ENCODE data around the gene SBNO1. TPM values are rescaled to one million over a fixed set of nuclear protein-coding genes. Genes with fewer than 3 reads are reported as not detected.

SBNO1 gene
- total RNA-seq, 2 experiments from 2014 or later, result 21.3 to 21.9 TPM

GRCh38 chr12:123358035-123358434 is 6.6 kb downstream of the SBNO1 start:
- intact Hi-C loops (cut with DNase I, micrococcal nuclease), result no loop called here
- Mint-ChIP-seq H3K27me3 (no peaks in the 10 kb centered on the region), H3K4me3 (no peak overlapping the region), H3K4me1 (ENCODE audit: low read depth) (peaks cover 41% of the 10 kb centered on the region), H3K9me3 (no peaks in the 10 kb centered on the region), H3K36me3 (ENCODE audit: low read depth) (peaks cover 33% of the 10 kb centered on the region), H3K27ac (no peak overlapping the region)
- ATAC-seq (ENCODE audit: poor library complexity) (no peak), DNase-seq (no peak)
- CTCF ChIA-PET, result no interaction called here
- TF ChIP-seq CTCF (IDR thresholded peaks at IDR 0.05), result no peak
- peaks cover 18% of the 10 kb centered on the region for H3K36me3 ChIP-seq (ENCODE audit: insufficient read depth, low read length)
- H3K27ac ChIP-seq (ENCODE audit: low read depth in 1 of 2, low read length in 2 of 2), result no peak overlapping the region
- peaks cover 35% of the 10 kb centered on the region for H3K4me1 ChIP-seq (ENCODE audit: insufficient read depth, low read length)
- POLR2A ChIA-PET, result no interaction called here
- H3K4me3 ChIP-seq (ENCODE audit: low read length), result no peak overlapping the region
- no peaks in the 10 kb centered on the region for H3K27me3 ChIP-seq (ENCODE audit: control insufficient read depth in 1 of 2, insufficient read depth in 2 of 2, low read length in 2 of 2)
- no peaks in the 10 kb centered on the region for H3K9me3 ChIP-seq (ENCODE audit: control insufficient read depth in 1 of 2, insufficient read depth in 1 of 2, low read length in 2 of 2)

GRCh38 chr12:123356159-123356670 is 8.4 kb downstream of the SBNO1 start:
- Histone ChIP-seq H3K9me3 (ENCODE audit: control insufficient read depth in 1 of 2, insufficient read depth in 1 of 2, low read length in 2 of 2) (no peaks in the 10 kb centered on the region), H3K4me3 (ENCODE audit: low read length) (no peak overlapping the region), H3K4me1 (ENCODE audit: insufficient read depth, low read length) (peaks cover 29% of the 10 kb centered on the region), H3K36me3 (ENCODE audit: insufficient read depth, low read length) (peaks cover 19% of the 10 kb centered on the region), H3K27me3 (ENCODE audit: control insufficient read depth in 1 of 2, insufficient read depth in 2 of 2, low read length in 2 of 2) (no peaks in the 10 kb centered on the region), H3K27ac (ENCODE audit: low read depth in 1 of 2, low read length in 2 of 2) (no peak overlapping the region)
- DNase-seq, result no peak
- peaks cover 34% of the 10 kb centered on the region for H3K36me3 Mint-ChIP-seq (ENCODE audit: low read depth)
- intact Hi-C loops (cut with DNase I, micrococcal nuclease), result no loop called here
- no peaks in the 10 kb centered on the region for H3K27me3 Mint-ChIP-seq
- H3K27ac Mint-ChIP-seq, result no peak overlapping the region
- TF ChIP-seq CTCF (IDR thresholded peaks at IDR 0.05), result no peak
- CTCF ChIA-PET, result interaction anchor here (2.3 kb wide), 1 partner anchor 9 kb away, joined by 12 read pairs; no protein-coding TSS in a partner anchor
- peaks cover 56% of the 10 kb centered on the region for H3K4me1 Mint-ChIP-seq (ENCODE audit: low read depth)
- no peaks in the 10 kb centered on the region for H3K9me3 Mint-ChIP-seq
- no peak for ATAC-seq (ENCODE audit: poor library complexity)
- POLR2A ChIA-PET, result interaction anchor here (0.6 to 1.9 kb wide), 3 partner anchors 8 to 44 kb away, joined by 3 to 5 read pairs (median 3); no protein-coding TSS in a partner anchor
- no peak overlapping the region for H3K4me3 Mint-ChIP-seq

- Histone ChIP-seq H3K36me3 (ENCODE audit: insufficient read depth, low read length) (peaks cover 27% of the 10 kb centered on the region), H3K4me1 (ENCODE audit: insufficient read depth, low read length) (peaks cover 21% of the 10 kb centered on the region), H3K9me3 (ENCODE audit: control insufficient read depth in 1 of 2, insufficient read depth in 1 of 2, low read length in 2 of 2) (no peaks in the 10 kb centered on the region), H3K27ac (ENCODE audit: low read depth in 1 of 2, low read length in 2 of 2) (no peak overlapping the region), H3K27me3 (ENCODE audit: control insufficient read depth in 1 of 2, insufficient read depth in 2 of 2, low read length in 2 of 2) (no peaks in the 10 kb centered on the region), H3K4me3 (ENCODE audit: low read length) (no peak overlapping the region)
- DNase-seq, result no peak
- H3K4me1 Mint-ChIP-seq (ENCODE audit: low read depth), result peaks cover 65% of the 10 kb centered on the region
- ATAC-seq (ENCODE audit: poor library complexity), result no peak
- ChIA-PET CTCF (no interaction called here), POLR2A (interaction anchor here (1.9 kb wide), 1 partner anchor 10 kb away, joined by 5 read pairs; no protein-coding TSS in a partner anchor)
- no peak overlapping the region for H3K27ac Mint-ChIP-seq
- intact Hi-C loops (cut with DNase I, micrococcal nuclease), result no loop called here
- TF ChIP-seq CTCF (IDR thresholded peaks at IDR 0.05), result no peak
- H3K4me3 Mint-ChIP-seq, result no peak overlapping the region
- peaks cover 40% of the 10 kb centered on the region for H3K36me3 Mint-ChIP-seq (ENCODE audit: low read depth)
- no peaks in the 10 kb centered on the region for H3K27me3 Mint-ChIP-seq
- no peaks in the 10 kb centered on the region for H3K9me3 Mint-ChIP-seq
Measured at GRCh38 chr12:123354600-123354999, 10.0 kb downstream of the SBNO1 start.
